Activated CD4-positive, alpha-beta T cell treated with anti-CD3 and anti-CD28 coated beads for 1 hour (primary cell): ENCODE data around the gene IL3.

Experiments used
- DNase-seq: peaks from one replicate; pipeline ENCODE4 v3.0.0-alpha.2; 2020

Gene IL3

DNA sequence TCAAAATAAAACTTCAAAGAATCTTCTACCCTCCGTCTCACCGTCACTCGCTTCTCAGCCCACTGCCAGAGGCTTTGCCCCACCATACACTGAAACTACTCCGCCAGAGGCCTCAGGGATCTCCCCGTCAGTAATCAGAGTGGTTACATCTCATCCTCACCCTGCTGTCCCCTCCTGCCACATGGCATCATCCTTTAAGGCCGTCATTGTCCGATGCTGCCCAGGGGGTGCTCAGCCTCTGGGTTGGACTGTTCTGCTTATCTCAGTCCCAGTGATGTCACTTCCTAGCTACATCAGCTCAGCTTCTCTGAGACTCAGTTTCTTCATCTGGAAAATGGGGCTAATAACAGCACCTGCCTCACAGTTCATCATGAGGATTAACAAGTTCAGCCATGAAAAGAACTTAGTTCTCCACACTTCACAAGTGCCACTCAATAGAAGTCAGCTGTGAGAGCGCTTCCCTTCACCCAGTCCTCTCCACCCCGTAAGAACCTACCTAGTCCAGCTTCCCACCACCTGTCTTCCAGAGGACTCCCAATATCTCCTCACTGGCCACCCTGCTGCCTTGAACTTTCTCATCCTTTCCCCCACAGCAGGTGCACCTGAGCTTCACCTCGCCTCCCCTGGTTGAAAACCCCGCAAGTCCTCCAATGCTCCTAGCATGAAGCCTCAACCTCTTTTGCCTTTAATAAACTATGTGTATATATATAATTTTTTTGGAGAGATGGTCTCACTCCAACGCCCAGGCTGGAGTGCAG lies 2.8 kb upstream of the IL3 start:
- DNase-seq, result no peak

DNA sequence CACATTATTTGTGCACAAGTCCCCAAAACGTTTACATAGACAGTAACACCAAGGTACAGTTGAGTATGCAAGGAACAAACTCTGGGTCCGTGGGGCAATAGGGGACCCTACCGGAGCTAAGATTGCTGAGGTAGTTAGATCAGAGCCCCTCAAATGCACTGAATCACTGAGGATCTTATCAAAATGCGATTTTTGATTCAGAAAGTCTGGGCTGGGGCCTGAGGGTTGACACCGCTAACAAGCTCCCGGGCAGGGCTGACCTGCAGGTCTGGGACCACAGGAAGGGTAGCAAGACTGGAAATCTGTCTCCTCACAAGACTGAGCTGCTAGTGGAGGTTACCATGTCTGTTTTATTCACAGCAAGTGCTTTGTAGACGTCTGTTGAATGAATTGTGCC lies 1.8 kb upstream of the IL3 start:
- DNase-seq, result no peak

DNA sequence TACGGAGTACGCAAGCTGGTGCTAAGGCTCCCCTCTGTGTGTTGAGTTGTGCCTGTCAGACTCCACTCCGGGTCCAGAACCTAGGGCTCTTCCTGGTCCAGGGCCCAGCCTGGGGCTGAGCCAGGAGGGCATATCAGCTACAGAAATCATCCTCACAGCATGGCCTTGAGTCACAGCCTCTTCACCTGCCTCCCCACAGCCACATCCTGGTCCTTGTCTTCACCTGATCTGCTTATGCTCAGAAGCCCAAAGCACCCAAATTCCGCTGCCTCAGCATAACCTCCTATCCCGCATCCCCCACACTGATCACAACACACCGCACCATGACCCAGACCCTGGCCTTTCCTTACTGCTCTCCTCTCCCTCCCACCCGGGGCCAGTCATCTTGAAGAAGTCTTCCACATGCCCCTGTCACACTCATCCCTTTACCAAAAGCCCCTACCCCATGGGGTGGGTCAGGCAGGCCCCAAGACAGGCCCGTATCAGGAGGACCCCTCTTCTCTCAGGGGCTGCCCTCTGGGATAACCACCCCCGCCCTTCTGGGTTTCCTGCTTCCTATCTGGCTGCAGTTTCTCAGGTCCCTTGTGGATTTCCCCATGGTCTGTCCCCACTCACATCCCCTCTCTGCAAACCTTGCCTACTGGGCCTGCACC lies 1.3 kb upstream of the IL3 start:
- peak; percentile 7 for DNase-seq

DNA sequence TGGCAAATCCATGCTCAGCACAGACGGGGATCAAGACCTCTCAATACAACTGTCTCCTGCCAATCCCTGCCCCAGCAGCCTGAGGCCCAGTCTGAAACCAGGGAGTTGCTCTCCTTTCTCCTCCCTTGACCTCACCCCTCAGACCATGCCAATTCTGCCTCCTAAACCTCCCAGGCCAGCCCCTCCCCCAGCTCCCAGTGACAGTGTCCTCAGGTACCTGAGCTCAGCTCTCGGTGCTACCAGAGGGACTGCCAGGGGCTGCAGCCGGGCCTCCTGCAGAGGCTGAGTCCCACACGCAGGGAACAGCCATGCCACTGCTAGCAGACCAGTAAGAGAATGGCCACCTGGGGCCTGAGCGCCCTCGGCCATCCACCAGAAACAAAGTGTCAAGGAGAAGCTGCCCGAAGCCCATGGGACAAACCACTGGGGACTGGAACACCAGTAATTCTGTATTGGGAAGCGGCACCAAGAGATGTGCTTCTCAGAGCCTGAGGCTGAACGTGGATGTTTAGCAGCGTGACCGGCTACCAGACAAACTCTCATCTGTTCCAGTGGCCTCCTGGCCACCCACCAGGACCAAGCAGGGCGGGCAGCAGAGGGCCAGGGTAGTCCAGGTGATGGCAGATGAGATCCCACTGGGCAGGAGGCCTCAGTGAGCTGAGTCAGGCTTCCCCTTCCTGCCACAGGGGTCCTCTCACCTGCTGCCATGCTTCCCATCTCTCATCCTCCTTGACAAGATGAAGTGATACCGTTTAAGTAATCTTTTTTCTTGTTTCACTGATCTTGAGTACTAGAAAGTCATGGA lies 557 bp upstream of the IL3 start:
- peak; percentile 6 for DNase-seq

DNA sequence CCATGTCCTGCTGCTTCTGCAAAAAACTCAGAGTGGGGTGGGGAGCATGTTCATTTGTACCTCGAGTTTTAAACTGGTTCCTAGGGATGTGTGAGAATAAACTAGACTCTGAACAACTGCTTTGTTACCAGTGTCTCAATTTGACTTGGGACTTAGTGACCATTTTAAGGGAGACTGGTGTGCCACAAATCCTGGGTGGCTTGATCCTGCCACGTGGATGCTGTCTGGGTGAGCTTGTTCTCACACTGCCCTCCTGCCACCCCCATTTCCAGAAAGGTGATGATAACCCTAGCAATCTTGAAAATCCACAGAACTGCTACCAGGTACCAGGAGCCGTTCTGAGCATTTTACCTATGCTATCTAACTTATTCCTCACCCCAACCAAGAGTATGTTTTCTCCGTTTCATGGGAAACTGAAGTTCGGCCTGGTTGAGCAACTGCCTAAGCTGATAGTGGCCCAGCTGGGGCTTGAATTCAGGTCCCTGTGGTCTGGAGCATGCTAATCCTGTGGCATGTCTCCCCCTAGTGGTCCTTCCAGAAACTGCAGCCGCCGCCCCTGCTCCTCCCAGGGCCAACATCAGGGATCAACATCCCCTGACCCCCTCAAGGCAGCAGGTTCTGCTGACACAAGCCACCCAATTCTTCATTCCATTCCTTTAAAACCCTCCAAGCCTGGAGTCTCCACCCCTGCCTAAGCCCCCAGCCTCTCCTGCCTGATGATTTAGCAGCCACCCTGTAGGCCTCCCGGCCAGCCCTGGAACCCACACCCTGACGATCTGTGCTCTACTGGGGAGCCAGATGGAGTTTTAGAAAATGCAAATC lies 2.8 kb downstream of the IL3 start:
- DNase-seq, result peak; percentile 64

DNA sequence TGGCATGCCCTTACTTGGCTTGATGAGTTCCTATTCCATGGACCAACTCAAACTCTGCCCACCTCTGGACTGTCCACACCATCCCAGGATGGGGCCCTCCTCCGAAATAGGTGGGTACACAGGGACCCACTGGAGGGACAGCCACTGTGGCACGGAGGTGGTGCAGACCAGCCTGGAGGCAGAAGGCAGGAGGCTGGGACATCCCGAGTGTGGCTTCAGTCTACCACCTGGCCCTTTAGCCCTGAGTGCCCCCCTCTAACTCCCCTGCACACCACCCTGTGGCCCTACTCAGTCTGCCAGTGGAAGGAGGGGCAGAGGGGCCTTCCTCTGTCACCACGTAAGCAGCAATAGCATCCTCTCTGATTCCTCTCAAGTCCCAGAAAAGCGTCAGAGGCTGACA lies 3.7 kb downstream of the IL3 start:
- no peak for DNase-seq

DNA sequence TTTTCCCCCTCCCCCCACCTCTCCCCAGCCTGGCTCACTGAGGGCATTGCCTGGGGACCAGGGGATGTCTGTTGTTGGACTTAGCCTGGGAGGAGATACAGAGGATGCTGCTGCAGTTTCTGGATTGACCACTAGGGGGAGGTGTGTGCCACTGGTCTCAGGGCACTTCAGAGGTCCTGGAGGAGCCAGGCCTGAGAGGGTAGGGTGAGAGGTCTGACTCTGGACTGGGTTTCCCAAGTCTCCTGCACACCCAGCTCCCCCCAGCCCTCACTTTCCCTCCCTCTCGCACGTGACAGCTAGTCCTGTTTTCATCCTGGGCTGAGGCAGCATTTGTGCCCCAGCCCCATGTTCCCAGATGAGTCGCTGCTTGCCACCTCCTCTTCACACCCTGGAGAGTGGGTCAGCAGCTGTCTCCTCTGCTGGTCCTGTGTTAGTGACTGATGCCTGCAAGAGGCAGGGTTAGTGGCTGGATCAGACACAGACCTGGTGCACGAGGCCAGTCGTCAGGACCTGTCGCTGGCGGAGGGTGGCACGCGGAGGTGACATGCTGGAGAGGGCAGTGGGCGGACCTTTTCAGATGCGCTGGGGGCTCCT lies 4.4 kb downstream of the IL3 start:
- peak; percentile 58 for DNase-seq

DNA sequence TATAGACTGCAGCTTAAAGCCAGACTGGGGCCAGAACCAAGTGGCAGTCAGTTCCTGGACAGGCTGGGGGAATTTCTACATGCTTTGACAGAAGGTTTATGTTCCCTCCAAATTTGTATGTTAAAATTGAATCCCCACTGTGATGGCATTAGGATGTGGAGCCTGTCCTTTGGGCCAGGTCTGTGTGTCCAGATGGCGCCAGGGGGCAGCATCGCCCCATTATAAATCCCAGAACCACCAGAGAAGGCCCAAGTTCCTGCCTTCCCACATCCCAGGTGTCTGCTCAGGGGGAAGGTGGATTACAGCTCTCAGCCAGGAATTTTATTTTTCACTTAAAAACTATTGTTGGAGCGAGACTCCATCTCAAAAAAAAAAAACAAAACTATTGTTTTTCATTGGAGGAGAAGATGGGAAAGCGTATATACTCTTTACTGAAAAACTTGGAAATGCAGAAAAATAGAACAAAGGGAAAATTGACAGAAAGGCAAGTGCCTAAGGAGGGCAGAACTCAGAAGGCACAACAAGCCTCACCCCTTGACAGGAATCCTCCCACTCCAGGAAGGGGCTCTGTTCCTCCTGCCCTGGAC lies 5.0 kb downstream of the IL3 start:
- no peak for DNase-seq

DNA sequence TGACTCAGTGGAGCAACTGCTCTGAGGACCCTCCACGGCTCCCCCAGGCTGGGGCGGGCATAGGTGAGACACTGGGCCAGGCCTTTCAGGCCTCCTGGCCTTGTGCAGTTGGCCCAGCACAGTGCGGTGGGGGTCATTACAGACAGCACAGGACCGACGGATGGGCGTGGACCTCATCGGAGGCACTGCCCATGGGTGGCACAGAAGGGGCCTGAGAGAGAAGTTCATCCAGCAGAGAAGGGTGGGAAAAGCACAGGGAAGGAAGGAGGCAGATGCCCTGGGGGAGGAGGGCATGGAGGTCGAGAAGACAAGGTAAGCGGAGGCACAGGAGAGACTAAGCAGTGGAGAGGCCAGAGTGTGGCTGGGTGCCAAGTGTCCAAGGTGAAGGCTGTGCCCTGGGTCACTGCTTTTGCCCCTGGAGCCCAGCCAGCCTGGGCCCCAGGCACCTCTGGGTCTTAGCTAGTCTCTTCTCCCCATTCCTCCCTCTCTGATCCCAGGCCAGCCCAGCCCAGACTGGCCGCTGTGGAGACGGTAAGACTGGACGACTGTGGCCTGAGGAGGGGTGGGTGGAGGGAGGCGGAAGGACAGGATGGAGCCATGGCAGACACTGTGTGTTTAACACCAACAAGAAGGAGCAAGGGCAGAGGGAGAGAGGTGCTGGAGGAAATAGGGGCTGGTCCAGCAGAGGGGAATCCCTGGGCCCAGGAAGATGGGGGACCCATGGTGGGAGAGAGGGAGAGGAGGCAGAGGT lies 5.7 kb downstream of the IL3 start:
- no peak for DNase-seq

DNA sequence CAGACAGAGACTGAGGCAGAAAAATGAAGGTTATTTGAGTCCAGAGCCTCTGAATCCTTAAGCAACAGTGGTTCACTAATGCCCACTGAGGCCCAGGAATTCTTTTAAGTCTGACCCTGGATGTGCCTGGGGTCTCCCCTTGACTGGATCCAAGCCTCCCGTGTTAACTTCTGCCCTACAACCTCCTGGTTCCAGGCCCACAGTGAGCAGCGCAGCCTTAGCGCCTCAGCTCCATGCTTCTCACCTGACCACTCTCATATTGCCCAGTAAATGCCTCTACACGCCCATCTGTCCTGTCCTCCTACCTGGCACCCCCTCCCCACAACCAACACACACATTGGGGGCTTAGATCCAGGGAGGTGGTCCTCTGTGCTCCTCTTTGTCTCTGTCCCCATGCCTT lies 6.4 kb downstream of the IL3 start:
- DNase-seq, result no peak

DNA sequence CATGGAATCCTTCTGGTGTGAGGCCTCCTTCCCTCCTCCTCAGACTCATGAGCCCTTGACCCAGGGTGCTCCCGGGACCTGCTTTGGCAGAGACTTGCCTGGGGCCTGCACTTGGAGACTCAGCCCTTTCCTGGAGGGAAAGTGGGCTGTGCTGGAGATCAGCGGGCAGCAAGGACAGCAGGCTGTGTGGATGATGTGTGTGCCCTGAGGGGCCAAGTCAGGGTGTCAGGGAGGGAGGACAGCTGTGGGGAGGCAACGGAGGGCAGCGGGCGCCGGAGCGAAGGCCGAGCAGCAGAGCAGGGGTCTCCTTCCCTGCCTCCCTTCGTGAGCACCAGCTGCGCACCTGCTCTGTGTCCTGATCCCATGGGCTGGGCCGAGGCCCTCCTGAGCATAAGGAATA lies 7.0 kb downstream of the IL3 start:
- no peak for DNase-seq

DNA sequence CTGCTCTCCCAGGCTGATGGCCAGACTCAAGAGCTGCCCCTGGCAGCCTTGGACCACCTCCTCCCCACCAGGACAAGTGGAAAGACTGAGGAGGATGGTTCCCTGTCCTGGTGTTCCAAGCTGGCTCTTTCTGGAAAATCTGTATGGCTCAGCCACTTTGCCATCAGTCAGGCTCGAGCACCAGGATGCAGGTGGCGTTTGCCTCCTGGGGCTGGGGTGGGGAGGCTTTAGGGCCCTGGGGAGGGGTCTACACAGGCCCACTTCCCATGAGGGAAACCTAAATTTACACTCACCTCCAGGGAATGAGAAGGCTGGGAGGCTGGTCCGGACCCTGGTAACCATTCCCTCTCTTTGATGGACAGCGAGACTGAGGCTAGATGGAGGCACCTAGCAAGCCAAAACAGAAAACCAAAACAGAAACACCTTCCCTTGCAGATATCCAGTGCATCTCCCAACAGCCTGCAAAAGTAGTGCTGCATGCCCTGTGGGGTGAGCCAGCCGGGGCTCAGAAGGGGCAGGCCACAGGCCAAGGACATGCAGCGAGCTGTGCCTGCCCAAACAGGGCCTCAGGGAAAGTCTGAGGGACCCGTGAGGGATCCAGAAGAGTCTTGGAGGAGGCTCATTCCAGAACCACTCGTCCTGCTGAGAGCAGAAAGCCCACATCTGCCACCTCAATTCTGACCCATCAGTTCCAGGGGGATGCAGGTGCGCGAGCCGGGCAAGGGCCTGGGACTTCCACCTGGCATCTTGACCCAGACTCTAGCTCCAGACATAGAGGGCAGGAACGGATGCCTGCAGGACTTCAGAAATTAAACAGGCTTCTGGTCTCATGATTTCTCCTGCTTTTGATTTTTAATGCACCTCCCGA lies 7.7 kb downstream of the IL3 start:
- DNase-seq, result no peak

DNA sequence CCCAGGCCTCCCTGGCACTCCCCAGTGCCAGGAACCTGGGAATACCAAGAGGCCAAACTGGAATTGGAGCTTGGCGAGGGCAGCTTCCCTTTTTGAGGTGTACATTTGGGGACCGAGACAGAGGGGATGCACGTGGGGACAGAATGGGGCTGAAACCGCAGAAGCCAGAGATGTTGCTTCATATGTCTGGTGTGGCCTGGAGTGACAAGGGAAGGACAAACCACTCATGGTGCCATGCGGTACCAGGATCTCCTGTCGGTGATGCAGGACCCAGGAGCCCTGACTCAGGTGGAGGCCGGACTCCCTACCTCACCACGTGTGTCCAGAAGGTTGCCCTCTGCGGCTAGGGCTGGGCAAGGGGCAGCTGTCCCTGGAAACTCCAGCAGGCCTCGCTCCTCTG lies 9.1 kb downstream of the IL3 start:
- DNase-seq, result no peak

DNA sequence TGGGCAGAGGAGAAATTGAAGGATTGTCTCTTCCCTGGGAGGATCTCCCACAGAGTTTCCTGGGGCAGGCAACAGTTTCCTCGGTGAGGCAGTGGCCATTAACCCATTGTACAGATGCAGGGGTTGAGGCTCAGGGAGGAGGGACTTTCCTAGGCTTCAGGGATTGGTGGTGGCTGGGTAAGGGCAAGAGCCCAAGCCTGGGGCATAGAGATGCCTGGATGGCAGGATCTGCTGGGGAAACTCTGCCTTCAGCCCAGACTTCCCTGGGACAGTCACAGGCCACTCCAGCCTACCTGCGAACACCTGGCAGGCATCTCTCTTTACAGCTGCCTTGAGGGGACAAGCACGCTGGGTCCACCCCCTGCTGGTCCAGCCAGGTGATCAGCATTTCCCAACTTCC lies 9.5 kb downstream of the IL3 start:
- no peak for DNase-seq

DNA sequence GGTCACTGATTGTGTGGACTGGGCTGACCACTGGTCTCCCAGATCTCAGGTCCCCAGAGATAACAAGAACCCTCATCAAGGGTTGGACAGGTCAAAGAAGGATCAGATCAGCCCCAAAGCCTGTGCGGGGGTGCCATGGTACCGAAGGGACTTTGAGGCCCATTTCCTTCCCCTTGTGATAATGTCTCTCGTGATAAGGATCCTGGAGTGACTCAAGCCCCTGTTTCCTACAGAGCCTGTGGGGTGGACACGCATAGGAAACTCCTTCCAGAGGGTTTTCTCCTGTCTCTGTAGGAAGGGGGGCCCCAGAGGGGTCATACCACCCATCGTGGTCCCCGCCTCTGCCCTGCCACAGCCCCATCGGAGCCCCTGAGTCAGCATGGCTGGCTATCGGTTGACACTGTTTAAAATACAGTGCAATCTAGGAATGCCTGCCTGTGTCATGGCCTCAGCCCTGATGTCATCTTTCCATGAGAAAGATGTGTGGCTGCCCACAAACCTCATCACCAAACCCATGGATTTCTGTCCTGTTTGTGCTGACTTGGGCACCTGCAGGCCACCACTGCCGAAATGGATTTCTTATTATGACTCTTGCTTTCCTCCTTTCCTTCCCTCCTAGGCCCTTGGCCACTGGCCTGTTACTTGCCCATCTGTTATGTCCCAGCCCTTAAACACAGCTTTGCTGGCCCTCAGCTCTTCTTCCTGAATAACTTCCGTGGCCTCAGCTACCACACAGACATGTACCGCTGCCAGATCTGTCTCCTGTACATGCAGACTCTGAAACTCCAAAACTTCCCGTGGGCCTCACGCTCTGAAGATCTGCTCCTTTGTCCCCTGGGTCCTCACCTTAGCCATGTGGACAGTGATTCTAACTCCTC lies 10.2 kb downstream of the IL3 start:
- DNase-seq, result no peak

DNA sequence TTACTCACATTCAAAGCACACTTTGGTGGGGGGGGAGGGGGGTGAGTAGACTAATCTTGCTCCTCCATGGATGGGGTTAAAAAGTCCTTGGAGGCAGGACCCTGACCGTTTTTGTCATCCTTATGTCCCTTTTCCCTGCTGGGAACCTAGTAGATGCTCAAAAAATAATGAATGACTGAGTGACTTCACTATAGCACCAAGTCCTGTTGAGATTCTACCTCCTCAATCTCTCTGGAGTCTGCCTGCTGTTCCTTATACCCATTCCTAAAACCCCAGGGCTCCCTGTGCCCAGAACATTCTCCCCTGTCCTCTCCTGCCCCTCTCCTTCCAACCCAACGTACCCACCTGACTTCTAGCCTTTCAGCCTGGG lies 10.9 kb downstream of the IL3 start:
- DNase-seq, result no peak

DNA sequence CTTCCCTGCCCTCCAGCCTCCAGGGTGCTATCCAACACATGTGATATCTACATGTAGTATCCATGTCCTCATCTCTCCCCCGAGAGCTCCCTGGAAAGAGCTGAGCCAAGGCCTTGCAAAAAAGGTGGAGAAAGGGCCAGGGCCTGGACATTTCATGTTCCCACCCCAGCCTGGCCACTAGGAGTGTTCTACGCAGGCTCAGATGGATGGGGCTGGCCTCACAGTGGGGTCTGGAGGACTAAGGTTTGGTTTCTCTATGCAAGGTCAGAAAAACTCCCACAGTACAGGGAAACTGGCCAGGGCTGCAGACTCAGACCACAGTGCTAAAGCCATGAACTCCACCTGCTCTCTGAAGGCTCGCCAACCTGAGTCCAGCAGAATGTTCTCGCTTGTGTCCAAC lies 11.6 kb downstream of the IL3 start:
- no peak for DNase-seq

DNA sequence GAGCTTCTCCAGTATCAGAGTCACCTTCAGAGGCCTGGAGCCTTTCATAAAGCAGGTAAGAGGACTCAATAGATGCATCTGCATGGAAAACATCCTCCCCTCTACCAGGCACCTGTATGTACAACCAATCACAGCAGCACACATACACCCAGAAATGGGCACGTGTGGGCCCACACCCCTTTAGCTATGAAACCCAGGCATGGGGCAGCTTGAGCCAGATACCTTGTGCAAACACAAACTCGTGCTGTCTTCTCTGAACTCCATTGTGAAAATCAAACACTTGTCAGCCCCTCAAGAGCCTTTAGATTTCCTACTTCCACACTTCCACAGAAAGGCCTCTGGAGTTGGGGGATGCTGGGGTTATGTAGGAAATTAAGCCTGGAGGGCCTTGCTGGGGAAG lies 12.1 kb downstream of the IL3 start:
- no peak for DNase-seq

DNA sequence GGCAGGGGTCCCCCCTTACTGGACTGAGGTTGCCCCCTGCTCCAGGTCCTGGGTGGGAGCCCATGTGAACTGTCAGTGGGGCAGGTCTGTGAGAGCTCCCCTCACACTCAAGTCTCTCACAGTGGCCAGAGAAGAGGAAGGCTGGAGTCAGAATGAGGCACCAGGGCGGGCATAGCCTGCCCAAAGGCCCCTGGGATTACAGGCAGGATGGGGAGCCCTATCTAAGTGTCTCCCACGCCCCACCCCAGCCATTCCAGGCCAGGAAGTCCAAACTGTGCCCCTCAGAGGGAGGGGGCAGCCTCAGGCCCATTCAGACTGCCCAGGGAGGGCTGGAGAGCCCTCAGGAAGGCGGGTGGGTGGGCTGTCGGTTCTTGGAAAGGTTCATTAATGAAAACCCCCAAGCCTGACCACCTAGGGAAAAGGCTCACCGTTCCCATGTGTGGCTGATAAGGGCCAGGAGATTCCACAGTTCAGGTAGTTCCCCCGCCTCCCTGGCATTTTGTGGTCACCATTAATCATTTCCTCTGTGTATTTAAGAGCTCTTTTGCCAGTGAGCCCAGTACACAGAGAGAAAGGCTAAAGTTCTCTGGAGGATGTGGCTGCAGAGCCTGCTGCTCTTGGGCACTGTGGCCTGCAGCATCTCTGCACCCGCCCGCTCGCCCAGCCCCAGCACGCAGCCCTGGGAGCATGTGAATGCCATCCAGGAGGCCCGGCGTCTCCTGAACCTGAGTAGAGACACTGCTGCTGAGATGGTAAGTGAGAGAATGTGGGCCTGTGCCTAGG lies 13.0 kb downstream of the IL3 start, which contains the start of gene CSF2:
TSS of gene CSF2 (plus strand) at position 559 of the 783 bp plus-strand sequence. CDS start at position 594, 35 bp downstream.
- DNase-seq, result no peak
